ENCODE results near the gene SRGAP1.

Gene SRGAP1

DNA sequence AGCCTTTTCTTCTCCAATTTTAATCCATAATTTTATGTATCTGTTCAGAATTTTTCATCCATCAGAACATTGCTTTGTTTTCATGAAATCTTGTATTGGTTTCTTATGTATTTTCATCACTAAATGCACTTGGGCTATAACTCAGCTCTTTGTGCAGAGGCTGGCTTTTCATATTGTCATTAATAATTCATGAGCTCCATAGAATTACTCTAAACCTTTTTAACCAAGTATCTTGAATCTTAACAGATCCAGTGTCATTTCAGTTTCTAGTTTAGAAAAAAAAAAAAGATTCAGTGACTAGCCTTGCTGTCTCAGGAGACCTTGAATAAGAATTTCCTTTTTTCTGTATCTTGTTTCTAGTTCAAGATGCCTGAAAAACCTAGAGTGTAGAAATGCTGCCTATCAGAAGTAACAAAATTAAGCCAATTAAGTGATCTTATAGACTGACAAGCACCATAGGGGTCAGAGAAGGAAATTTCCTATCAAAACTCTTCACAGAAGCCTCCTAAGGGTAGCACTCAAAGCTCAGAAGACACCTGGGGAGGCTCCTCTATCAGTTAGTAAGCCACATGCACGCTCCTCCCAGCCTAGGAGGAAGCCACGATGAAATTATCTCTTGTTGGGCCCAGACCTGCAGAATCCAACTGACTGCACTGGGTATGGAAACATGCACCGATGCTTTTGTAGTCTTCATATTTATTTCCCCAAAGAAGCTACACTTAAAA is 214.2 kb downstream of the SRGAP1 start:
- in situ Hi-C loops (cut with MboI; ENCODE audit: low pct_unique_long_range_greater_than_20kb, low sequenced_read_pairs, unreplicated experiment), result no loop called here
- TF ChIP-seq, protein P1, sequence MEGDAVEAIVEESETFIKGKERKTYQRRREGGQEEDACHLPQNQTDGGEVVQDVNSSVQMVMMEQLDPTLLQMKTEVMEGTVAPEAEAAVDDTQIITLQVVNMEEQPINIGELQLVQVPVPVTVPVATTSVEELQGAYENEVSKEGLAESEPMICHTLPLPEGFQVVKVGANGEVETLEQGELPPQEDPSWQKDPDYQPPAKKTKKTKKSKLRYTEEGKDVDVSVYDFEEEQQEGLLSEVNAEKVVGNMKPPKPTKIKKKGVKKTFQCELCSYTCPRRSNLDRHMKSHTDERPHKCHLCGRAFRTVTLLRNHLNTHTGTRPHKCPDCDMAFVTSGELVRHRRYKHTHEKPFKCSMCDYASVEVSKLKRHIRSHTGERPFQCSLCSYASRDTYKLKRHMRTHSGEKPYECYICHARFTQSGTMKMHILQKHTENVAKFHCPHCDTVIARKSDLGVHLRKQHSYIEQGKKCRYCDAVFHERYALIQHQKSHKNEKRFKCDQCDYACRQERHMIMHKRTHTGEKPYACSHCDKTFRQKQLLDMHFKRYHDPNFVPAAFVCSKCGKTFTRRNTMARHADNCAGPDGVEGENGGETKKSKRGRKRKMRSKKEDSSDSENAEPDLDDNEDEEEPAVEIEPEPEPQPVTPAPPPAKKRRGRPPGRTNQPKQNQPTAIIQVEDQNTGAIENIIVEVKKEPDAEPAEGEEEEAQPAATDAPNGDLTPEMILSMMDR (IDR thresholded peaks at IDR 0.05; ENCODE audit: extremely low read depth, insufficient read depth, missing control alignments), result no peak

DNA sequence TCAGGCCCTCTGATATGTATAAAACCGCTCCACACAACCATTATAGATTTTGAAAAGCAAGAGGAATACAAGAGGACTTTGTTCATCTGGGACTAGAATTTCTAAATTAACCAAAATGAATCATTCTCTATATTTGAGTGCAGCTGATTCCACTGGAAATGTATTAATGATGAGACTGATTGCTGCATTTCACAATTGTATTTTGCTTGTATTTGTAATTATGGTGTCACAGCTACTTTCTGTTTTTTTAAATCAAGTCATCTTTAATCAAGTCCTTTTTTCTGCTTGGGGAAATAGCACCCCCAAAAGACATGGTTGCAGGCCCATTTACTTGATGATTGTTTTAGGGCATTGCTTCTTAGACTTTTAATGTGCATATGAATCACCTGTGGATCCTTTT is 215.2 kb downstream of the SRGAP1 start:
- in situ Hi-C loops (cut with MboI; ENCODE audit: low pct_unique_long_range_greater_than_20kb, low sequenced_read_pairs, unreplicated experiment), result no loop called here
- TF ChIP-seq, protein P1 (IDR thresholded peaks at IDR 0.05; ENCODE audit: extremely low read depth, insufficient read depth, missing control alignments), result no peak

More for the DNA sequence above, 214.2 kb downstream of the SRGAP1 start:
- DNase-seq (ENCODE audit: low spot score), result no peak

DNA sequence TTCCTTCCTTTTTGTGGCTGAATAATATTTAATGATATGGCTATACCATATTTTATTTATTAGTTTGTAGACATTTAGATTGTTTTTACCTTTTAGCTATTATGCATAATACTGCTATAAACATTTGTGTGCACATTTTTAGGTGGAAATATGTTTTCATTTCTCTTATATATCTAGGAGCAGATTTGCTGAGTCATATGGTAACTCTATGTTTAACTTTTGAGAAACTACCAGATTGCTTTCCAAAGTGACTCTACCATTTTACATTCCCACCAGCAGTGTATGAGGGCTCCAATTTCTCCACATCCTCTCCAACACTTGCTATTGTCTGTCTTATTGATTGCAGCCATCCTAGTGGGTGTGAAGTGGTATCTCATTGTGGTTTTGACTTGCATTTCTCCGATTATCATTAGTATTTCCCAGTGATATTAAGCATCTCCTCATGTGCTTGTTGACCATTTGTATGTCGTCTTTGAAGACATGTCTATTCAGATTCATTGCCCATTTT is 217.4 kb downstream of the SRGAP1 start:
- in situ Hi-C loops (cut with MboI; ENCODE audit: low pct_unique_long_range_greater_than_20kb, low sequenced_read_pairs, unreplicated experiment), result no loop called here
- TF ChIP-seq, protein P1 (IDR thresholded peaks at IDR 0.05; ENCODE audit: extremely low read depth, insufficient read depth, missing control alignments), result no peak
- DNase-seq (ENCODE audit: low spot score), result no peak

More for the DNA sequence above, 215.2 kb downstream of the SRGAP1 start:
- no peak for DNase-seq (ENCODE audit: low spot score)

DNA sequence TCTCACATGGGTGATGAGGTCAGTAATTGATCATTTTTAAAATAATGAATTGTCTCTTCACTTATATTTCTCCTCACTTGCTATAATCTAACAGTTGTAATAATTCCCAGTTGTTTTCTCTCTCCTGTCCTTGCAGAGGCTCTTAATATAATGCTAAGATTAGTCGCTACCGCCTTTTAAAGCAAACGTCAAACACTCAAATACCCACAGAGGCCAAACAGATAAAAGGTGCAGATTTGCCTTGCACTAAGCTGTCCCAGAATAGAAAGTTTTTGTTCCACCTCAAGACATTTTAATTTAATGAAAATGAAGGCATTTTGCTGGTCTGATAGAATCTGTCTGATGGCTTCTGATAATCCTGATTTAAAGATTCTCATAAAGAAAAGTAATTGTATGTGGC is 218.6 kb downstream of the SRGAP1 start:
- DNase-seq (ENCODE audit: low spot score), result no peak
- in situ Hi-C loops (cut with MboI; ENCODE audit: low pct_unique_long_range_greater_than_20kb, low sequenced_read_pairs, unreplicated experiment), result no loop called here
- TF ChIP-seq, protein P1 (IDR thresholded peaks at IDR 0.05; ENCODE audit: extremely low read depth, insufficient read depth, missing control alignments), result no peak

DNA sequence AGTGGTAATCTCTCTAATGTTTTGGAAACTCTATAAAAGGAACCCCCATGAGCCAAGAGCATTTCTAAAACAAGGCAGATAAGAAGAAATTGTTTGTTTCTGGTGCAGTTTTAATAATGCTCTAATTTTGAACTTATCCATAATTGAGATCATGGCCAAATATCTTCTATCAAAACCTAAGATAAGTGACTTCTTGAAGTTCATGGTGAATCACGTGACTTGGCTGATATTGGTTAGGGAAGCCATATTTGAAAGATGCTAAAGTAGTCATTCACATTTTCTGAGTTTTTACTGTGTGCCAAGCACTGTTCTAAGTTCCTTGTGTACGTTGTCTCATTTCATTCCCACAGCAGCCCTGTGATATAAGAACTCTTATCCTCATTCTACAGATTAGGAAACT is 219.7 kb downstream of the SRGAP1 start:
- in situ Hi-C loops (cut with MboI; ENCODE audit: low pct_unique_long_range_greater_than_20kb, low sequenced_read_pairs, unreplicated experiment), result no loop called here
- DNase-seq (ENCODE audit: low spot score), result no peak
- TF ChIP-seq, protein P1 (IDR thresholded peaks at IDR 0.05; ENCODE audit: extremely low read depth, insufficient read depth, missing control alignments), result no peak

DNA sequence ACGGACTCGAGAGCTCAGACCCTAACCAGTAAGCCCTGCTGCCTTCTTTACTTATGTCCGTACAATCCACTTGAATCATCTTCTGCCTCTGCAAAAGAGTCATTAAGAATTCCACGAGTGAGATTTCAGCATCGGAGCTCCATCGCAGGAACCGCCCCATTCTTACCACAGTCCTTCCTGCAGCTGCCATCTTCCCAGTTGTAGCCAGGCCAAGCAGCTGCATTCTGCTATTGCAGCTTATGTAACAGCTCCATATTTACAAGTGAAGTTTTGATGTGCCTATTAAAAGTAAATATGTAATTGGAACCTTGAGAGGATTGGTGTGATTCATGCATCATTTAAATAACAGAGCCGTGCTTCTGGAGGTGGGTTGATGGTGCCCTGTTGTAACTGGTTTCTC is 220.2 kb downstream of the SRGAP1 start:
- in situ Hi-C loops (cut with MboI; ENCODE audit: low pct_unique_long_range_greater_than_20kb, low sequenced_read_pairs, unreplicated experiment), result no loop called here
- no peak for DNase-seq (ENCODE audit: low spot score)
- TF ChIP-seq, protein P1 (IDR thresholded peaks at IDR 0.05; ENCODE audit: extremely low read depth, insufficient read depth, missing control alignments), result no peak

All from GM13977 (cell line).